ENCODE measurements around the gene TSPAN3. TPM values are rescaled to one million over a fixed set of nuclear protein-coding genes. Genes with fewer than 3 reads are reported as not detected.
A peak's percentile ranks its signal among the peaks of the same experiment; 100 is the strongest.

Gene TSPAN3
- 100 to 1,000 TPM; 339 to 494 TPM for total RNA-seq
- 100 to 1,000 TPM; 428 to 472 TPM for polyA plus RNA-seq
- long read RNA-seq, donor 1, full-length matches to known transcripts, result 182 of 247 reads
- long read RNA-seq, donor 1, partial matches to known transcripts, result 59 of 247 reads
- long read RNA-seq, donor 1, other reads (novel, unspliced or antisense), result 6 of 247 reads
- long read RNA-seq, donor 2, full-length matches to known transcripts, result 68 of 76 reads
- long read RNA-seq, donor 2, partial matches to known transcripts, result 8 of 76 reads
- long read RNA-seq, donor 2, other reads (novel, unspliced or antisense), result 0 of 76 reads
- long read RNA-seq, donor 3, full-length matches to known transcripts, result 74 of 74 reads
- long read RNA-seq, donor 3, partial matches to known transcripts, result 0 of 74 reads
- long read RNA-seq, donor 3, other reads (novel, unspliced or antisense), result 0 of 74 reads
- long read RNA-seq, donor 4, full-length matches to known transcripts, result 59 of 59 reads
- long read RNA-seq, donor 4, partial matches to known transcripts, result 0 of 59 reads
- long read RNA-seq, donor 4, other reads (novel, unspliced or antisense), result 0 of 59 reads
- long read RNA-seq, donor 5, full-length matches to known transcripts, result 159 of 185 reads
- long read RNA-seq, donor 5, partial matches to known transcripts, result 20 of 185 reads
- long read RNA-seq, donor 5, other reads (novel, unspliced or antisense), result 6 of 185 reads

- Histone ChIP-seq H3K9ac (ENCODE audit: insufficient read depth in 1 of 2, low read length in 2 of 2) (peak within 1 kb of the TSS; percentile 72 to 83), H3K27me3 (ENCODE audit: control insufficient read depth in 3 of 3, insufficient read depth in 3 of 3, low read length in 2 of 3) (no peaks in the 10 kb centered on the region), H3K36me3 (ENCODE audit: control insufficient read depth in 4 of 4, insufficient read depth in 4 of 4, low read length in 4 of 4) (peaks cover 0 to 9% (median 0%) of the 10 kb centered on the region in 4 donors), H3K4me1 (ENCODE audit: control insufficient read depth in 5 of 5, insufficient read depth in 5 of 5, low read length in 5 of 5) (peaks cover 2 to 23% (median 15%) of the 10 kb centered on the region in 5 donors), H3K27ac (ENCODE audit: low read depth in 1 of 2, low read length in 1 of 2) (peak within 1 kb of the TSS; percentile 87 to 97), H3K9me3 (ENCODE audit: control insufficient read depth in 4 of 4, insufficient read depth in 3 of 4, low read length in 3 of 4) (no peaks in the 10 kb centered on the region), H3K4me3 (peak within 1 kb of the TSS; percentile 92)
- WGBS, 2 donors, result 1% methylated on average over 78 to 97 of the region's 97 CpGs
- ATAC-seq (ENCODE audit: insufficient read depth, low FRiP score) (peak; percentile 92), DNase-seq (peak; percentile 96 to 97 (median 97))
- TF ChIP-seq, protein P1, sequence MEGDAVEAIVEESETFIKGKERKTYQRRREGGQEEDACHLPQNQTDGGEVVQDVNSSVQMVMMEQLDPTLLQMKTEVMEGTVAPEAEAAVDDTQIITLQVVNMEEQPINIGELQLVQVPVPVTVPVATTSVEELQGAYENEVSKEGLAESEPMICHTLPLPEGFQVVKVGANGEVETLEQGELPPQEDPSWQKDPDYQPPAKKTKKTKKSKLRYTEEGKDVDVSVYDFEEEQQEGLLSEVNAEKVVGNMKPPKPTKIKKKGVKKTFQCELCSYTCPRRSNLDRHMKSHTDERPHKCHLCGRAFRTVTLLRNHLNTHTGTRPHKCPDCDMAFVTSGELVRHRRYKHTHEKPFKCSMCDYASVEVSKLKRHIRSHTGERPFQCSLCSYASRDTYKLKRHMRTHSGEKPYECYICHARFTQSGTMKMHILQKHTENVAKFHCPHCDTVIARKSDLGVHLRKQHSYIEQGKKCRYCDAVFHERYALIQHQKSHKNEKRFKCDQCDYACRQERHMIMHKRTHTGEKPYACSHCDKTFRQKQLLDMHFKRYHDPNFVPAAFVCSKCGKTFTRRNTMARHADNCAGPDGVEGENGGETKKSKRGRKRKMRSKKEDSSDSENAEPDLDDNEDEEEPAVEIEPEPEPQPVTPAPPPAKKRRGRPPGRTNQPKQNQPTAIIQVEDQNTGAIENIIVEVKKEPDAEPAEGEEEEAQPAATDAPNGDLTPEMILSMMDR (IDR thresholded peaks at IDR 0.05; ENCODE audit: control extremely low read depth, extremely low read depth), result no peak
Measured at GRCh38 chr15:77070495-77071304, at the start of gene TSPAN3. TSS of gene TSPAN3 (minus strand) at chr15:77071109. CDS start at chr15:77070954, 155 bp downstream.

- Histone ChIP-seq H3K4me1 (ENCODE audit: control insufficient read depth in 5 of 5, insufficient read depth in 5 of 5, low read length in 5 of 5) (peaks cover 0 to 25% (median 0%) of the 10 kb centered on the region in 5 donors), H3K27ac (ENCODE audit: low read depth in 1 of 2, low read length in 1 of 2) (no peak overlapping the region), H3K36me3 (ENCODE audit: control insufficient read depth in 4 of 4, insufficient read depth in 4 of 4, low read length in 4 of 4) (peaks cover 0 to 3% (median 0%) of the 10 kb centered on the region in 4 donors), H3K9me3 (ENCODE audit: control insufficient read depth in 4 of 4, insufficient read depth in 3 of 4, low read length in 3 of 4) (no peaks in the 10 kb centered on the region), H3K4me3 (no peak overlapping the region), H3K27me3 (ENCODE audit: control insufficient read depth in 3 of 3, insufficient read depth in 3 of 3, low read length in 2 of 3) (no peaks in the 10 kb centered on the region), H3K9ac (ENCODE audit: insufficient read depth in 1 of 2, low read length in 2 of 2) (no peak overlapping the region)
- ATAC-seq (ENCODE audit: insufficient read depth, low FRiP score) (no peak), DNase-seq (no peak)
- TF ChIP-seq, protein P1 (IDR thresholded peaks at IDR 0.05; ENCODE audit: control extremely low read depth, extremely low read depth), result no peak
- 93 to 97% methylated on average over 4 of the region's 4 CpGs for WGBS, 2 donors
Measured at GRCh38 chr15:77120576-77120975, 49.7 kb upstream of the TSPAN3 start.

GRCh38 chr15:77119446-77119845 is 48.5 kb upstream of the TSPAN3 start:
- H3K36me3 ChIP-seq (ENCODE audit: control insufficient read depth in 4 of 4, insufficient read depth in 4 of 4, low read length in 4 of 4), result peaks cover 0 to 3% (median 3%) of the 10 kb centered on the region in 4 donors
- H3K27ac ChIP-seq (ENCODE audit: low read depth in 1 of 2, low read length in 1 of 2), result no peak overlapping the region
- no peaks in the 10 kb centered on the region for H3K9me3 ChIP-seq (ENCODE audit: control insufficient read depth in 4 of 4, insufficient read depth in 3 of 4, low read length in 3 of 4)
- no peak overlapping the region for H3K4me3 ChIP-seq
- WGBS, 2 donors, result 54 to 65% methylated on average over 1 of the region's 1 CpG
- ATAC-seq (ENCODE audit: insufficient read depth, low FRiP score), result no peak
- peaks cover 0 to 23% (median 0%) of the 10 kb centered on the region in 5 donors for H3K4me1 ChIP-seq (ENCODE audit: control insufficient read depth in 5 of 5, insufficient read depth in 5 of 5, low read length in 5 of 5)
- DNase-seq, result no peak
- TF ChIP-seq, protein P1 (IDR thresholded peaks at IDR 0.05; ENCODE audit: control extremely low read depth, extremely low read depth), result no peak
- H3K27me3 ChIP-seq (ENCODE audit: control insufficient read depth in 3 of 3, insufficient read depth in 3 of 3, low read length in 2 of 3), result no peaks in the 10 kb centered on the region
- H3K9ac ChIP-seq (ENCODE audit: insufficient read depth in 1 of 2, low read length in 2 of 2), result no peak overlapping the region

All from lung (tissue), 16 donors.